PC-3 (cell line): ENCODE results near the gene ZNF384. TPM values are rescaled to one million over a fixed set of nuclear protein-coding genes. Genes with fewer than 3 reads are reported as not detected.

ENCODE experiments used
- ATAC-seq: fragments of 200-7000 bp; cut with Tn5 transposase; 2 replicates; pipeline ENCODE4 v1.9.1; 2020; ENCODE audit warnings: mild to moderate bottlenecking, moderate library complexity
- BruUV-seq: library from RNA; stranded (reverse); fragments of 400-500 nt; replicated peaks from 2 replicates; lab custom pipeline; 2021; lab: Mats Ljungman, UMichigan
- CTCF ChIA-PET: fragments of 300-600 bp; sonication (Branson Sonifier 250); formaldehyde crosslinking; loops from one replicate; lab custom pipeline; 2022; ENCODE audit warnings: antibody characterized with exemption; lab: Charles Lee
- POLR2A ChIA-PET: fragments of 300-600 bp; sonication (Branson Sonifier 250); formaldehyde crosslinking; loops from one replicate; lab custom pipeline; 2022; ENCODE audit warnings: antibody characterized with exemption; ENCODE audit not compliant: unreplicated experiment; lab: Charles Lee
- DNase-seq: peaks from one replicate; pipeline ENCODE4 v3.0.0-alpha.2; 2015
- H2AFZ ChIP-seq: fragments of 300-600 bp; sonication (generic); 2 replicates; pipeline ENCODE4 v1.6.0; 2016; ENCODE audit warnings: antibody characterized with exemption, low read length
- H3F3A ChIP-seq: fragments of 300-600 bp; sonication (generic); one replicate; pipeline ENCODE4 v1.6.0; 2017; ENCODE audit warnings: antibody characterized with exemption, low read length, control low read depth, mild to moderate bottlenecking; ENCODE audit not compliant: unreplicated experiment
- H3K27ac ChIP-seq: fragments of 300-600 bp; sonication (generic); 2 replicates; pipeline ENCODE4 v1.5.1; 2016; ENCODE audit warnings: mild to moderate bottlenecking, low read length
- H3K27me3 ChIP-seq: fragments of 300-600 bp; sonication (generic); 2 replicates; pipeline ENCODE4 v1.6.1; 2016; ENCODE audit warnings: low read length, mixed read lengths
- H3K36me3 ChIP-seq: fragments of 300-600 bp; sonication (generic); 2 replicates; pipeline ENCODE4 v1.6.1; 2016; ENCODE audit warnings: low read depth, mixed run types, low read length, mixed read lengths
- H3K4me1 ChIP-seq: fragments of 300-600 bp; sonication (generic); 2 replicates; pipeline ENCODE4 v1.5.1; 2016; ENCODE audit warnings: low read length; ENCODE audit not compliant: insufficient read depth
- H3K4me2 ChIP-seq: fragments of 300-600 bp; sonication (generic); 2 replicates; pipeline ENCODE4 v1.6.0; 2016; ENCODE audit warnings: low read length
- H3K4me3 ChIP-seq: fragments of 300-600 bp; sonication (generic); 2 replicates; pipeline ENCODE4 v1.5.1; 2016; ENCODE audit warnings: mild to moderate bottlenecking, low read length, mixed read lengths
- H3K79me2 ChIP-seq: fragments of 300-600 bp; sonication (generic); 2 replicates; pipeline ENCODE4 v1.6.1; 2017; ENCODE audit warnings: low read length, mixed read lengths
- H3K9ac ChIP-seq: fragments of 300-600 bp; sonication (generic); 2 replicates; pipeline ENCODE4 v1.6.0; 2016; ENCODE audit warnings: mild to moderate bottlenecking, low read length
- H3K9me2 ChIP-seq: fragments of 300-600 bp; sonication (generic); replicated peaks from 2 replicates; pipeline ENCODE4 v1.6.1; 2016; ENCODE audit warnings: mixed run types, low read length, mixed read lengths
- H3K9me3 ChIP-seq: fragments of 300-600 bp; sonication (generic); 2 replicates; pipeline ENCODE4 v1.6.1; 2016; ENCODE audit warnings: low read length, mixed read lengths
- H4K20me1 ChIP-seq: fragments of 300-600 bp; sonication (generic); 2 replicates; pipeline ENCODE4 v1.6.1; 2016; ENCODE audit warnings: low read length, mixed read lengths
- CTCF ChIP-seq: fragments of 300-600 bp; sonication (generic); conservative IDR thresholded peaks from 2 replicates; pipeline ENCODE4 v1.5.1; 2017; ENCODE audit warnings: antibody characterized with exemption, low read depth, mild to moderate bottlenecking, low read length
- EZH2 ChIP-seq: fragments of 300-600 bp; sonication (generic); IDR thresholded peaks from one replicate; pipeline ENCODE4 v1.6.1; 2017; ENCODE audit warnings: antibody characterized with exemption, mild to moderate bottlenecking, low read length; ENCODE audit not compliant: unreplicated experiment
- EZH2phosphoT487 ChIP-seq: fragments of 300-600 bp; sonication (generic); IDR thresholded peaks from 2 replicates; pipeline ENCODE4 v1.6.1; 2018; ENCODE audit warnings: mild to moderate bottlenecking, antibody characterized with exemption, low read length, borderline replicate concordance
- intact Hi-C: fragments of 100-400 bp; cut with micrococcal nuclease; formaldehyde crosslinking; loops from 2 replicates; pipeline ENCODE4 v1.9.0; 2023
- total RNA-seq: library from RNA; depleted of rRNA; stranded (reverse); fragments of >200 nt; gene quantifications from 2 replicates; pipeline ENCODE4 v1.2.3, GENCODE V29; 2014

Gene ZNF384
- total RNA-seq, 1 experiment from 2014 or later = 22.3 TPM

- CTCF ChIA-PET = no interaction called here
- H3K4me2 ChIP-seq = no peak overlapping the region
- intact Hi-C loops = no loop called here
Measured at GRCh38 chr12:6632026-6632983, 56.9 kb downstream of the ZNF384 start.

GRCh38 chr12:6631549-6631961, 57.6 kb downstream of the ZNF384 start:
- POLR2A ChIA-PET = no interaction called here
- Histone ChIP-seq H4K20me1 (no peaks in the 10 kb centered on the region), H3K36me3 (no peaks in the 10 kb centered on the region), H3K4me2 (no peak overlapping the region), H3K27me3 (no peaks in the 10 kb centered on the region), H3K79me2 (no peaks in the 10 kb centered on the region), H3K9me2 (no peaks in the 10 kb centered on the region), H3F3A (no peaks in the 10 kb centered on the region), H3K4me3 (no peak overlapping the region), H3K9ac (no peak overlapping the region), H2AFZ (no peak overlapping the region), H3K9me3 (no peaks in the 10 kb centered on the region), H3K27ac (no peak overlapping the region), H3K4me1 (peaks cover 15% of the 10 kb centered on the region)
- CTCF ChIA-PET = no interaction called here
- TF ChIP-seq EZH2phosphoT487 (no peak), EZH2 (no peak), CTCF (no peak)
- no TSS peak for BruUV-seq
- intact Hi-C loops = no loop called here
- ATAC-seq (no peak), DNase-seq (no peak)

More at GRCh38 chr12:6632026-6632983, 56.9 kb downstream of the ZNF384 start:
- TF ChIP-seq EZH2phosphoT487 (no peak), CTCF (no peak), EZH2 (no peak)
- DNase-seq (no peak), ATAC-seq (no peak)
- Histone ChIP-seq H3K27me3 (no peaks in the 10 kb centered on the region), H3K9me3 (no peaks in the 10 kb centered on the region), H3K4me1 (peaks cover 16% of the 10 kb centered on the region), H3K36me3 (no peaks in the 10 kb centered on the region), H2AFZ (no peak overlapping the region), H3K27ac (no peak overlapping the region), H3K79me2 (no peaks in the 10 kb centered on the region), H3F3A (no peaks in the 10 kb centered on the region), H3K9ac (no peak overlapping the region), H3K4me3 (no peak overlapping the region), H4K20me1 (no peaks in the 10 kb centered on the region), H3K9me2 (no peaks in the 10 kb centered on the region)
- POLR2A ChIA-PET = no interaction called here
- BruUV-seq = no TSS peak

GRCh38 chr12:6630736-6631135, 58.4 kb downstream of the ZNF384 start:
- no peaks in the 10 kb centered on the region for H4K20me1 ChIP-seq
- POLR2A ChIA-PET = no interaction called here
- H3K4me2 ChIP-seq = no peak overlapping the region
- TF ChIP-seq CTCF (no peak), EZH2phosphoT487 (no peak), EZH2 (no peak)
- no peaks in the 10 kb centered on the region for H3K27me3 ChIP-seq
- no peaks in the 10 kb centered on the region for H3K79me2 ChIP-seq
- intact Hi-C loops = no loop called here
- H3K9ac ChIP-seq = no peak overlapping the region
- CTCF ChIA-PET = no interaction called here
- H3K4me1 ChIP-seq = peaks cover 7% of the 10 kb centered on the region
- no peaks in the 10 kb centered on the region for H3K9me2 ChIP-seq
- no peaks in the 10 kb centered on the region for H3K36me3 ChIP-seq
- ATAC-seq = no peak
- no peaks in the 10 kb centered on the region for H3K9me3 ChIP-seq
- BruUV-seq = no TSS peak
- H3K27ac ChIP-seq = no peak overlapping the region
- no peaks in the 10 kb centered on the region for H3F3A ChIP-seq
- DNase-seq = no peak
- no peak overlapping the region for H2AFZ ChIP-seq
- H3K4me3 ChIP-seq = no peak overlapping the region
